ENCODE data around the gene POLR3A.

The POLR3A gene

DNA sequence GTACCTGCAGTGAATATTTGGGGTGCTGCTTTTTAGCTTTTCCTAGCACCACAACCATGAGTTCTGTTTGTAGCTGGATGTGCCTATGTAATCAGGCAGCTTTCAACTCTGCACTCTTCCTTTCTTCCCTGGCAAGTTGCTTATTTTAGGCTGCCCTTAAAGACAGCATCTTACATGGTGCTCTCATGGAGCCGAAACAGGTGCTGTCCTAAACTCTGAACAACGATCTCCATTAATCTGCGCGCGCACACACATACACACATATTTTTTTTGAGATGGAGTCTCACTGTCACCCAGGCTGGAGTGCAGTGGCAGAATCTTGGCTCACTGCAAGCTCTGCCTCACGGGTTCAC lies 13.4 kb upstream of the POLR3A start:
- ChIA-PET CTCF (interaction anchor here (0.8 kb wide), 1 partner anchor 1043 kb away, joined by 3 read pairs; no protein-coding TSS in a partner anchor), POLR2A (interaction anchor here (0.9 kb wide), 1 partner anchor 8 kb away, joined by 3 read pairs; no protein-coding TSS in a partner anchor)

GRCh38 chr10:78042058-78042751 lies 12.9 kb upstream of the POLR3A start:
- no peak for DNase-seq (ENCODE audit: low read depth, low spot score)
- no peak overlapping the region for H3K4me3 ChIP-seq (ENCODE audit: low read depth, low read length)
- ChIA-PET CTCF (interaction anchor here (0.8 kb wide), 1 partner anchor 1044 kb away, joined by 3 read pairs; no protein-coding TSS in a partner anchor), POLR2A (interaction anchor here (1.0 kb wide), 1 partner anchor 26 kb away, joined by 3 read pairs; no protein-coding TSS in a partner anchor)
- TF ChIP-seq CTCF (IDR thresholded peaks at IDR 0.05; ENCODE audit: insufficient read depth, low read length, missing control alignments), result no peak

More for the DNA sequence above, 13.4 kb upstream of the POLR3A start:
- no peak for DNase-seq (ENCODE audit: low read depth, low spot score)
- no peak for TF ChIP-seq CTCF (IDR thresholded peaks at IDR 0.05; ENCODE audit: insufficient read depth, low read length, missing control alignments)
- no peak overlapping the region for H3K4me3 ChIP-seq (ENCODE audit: low read depth, low read length)

DNA sequence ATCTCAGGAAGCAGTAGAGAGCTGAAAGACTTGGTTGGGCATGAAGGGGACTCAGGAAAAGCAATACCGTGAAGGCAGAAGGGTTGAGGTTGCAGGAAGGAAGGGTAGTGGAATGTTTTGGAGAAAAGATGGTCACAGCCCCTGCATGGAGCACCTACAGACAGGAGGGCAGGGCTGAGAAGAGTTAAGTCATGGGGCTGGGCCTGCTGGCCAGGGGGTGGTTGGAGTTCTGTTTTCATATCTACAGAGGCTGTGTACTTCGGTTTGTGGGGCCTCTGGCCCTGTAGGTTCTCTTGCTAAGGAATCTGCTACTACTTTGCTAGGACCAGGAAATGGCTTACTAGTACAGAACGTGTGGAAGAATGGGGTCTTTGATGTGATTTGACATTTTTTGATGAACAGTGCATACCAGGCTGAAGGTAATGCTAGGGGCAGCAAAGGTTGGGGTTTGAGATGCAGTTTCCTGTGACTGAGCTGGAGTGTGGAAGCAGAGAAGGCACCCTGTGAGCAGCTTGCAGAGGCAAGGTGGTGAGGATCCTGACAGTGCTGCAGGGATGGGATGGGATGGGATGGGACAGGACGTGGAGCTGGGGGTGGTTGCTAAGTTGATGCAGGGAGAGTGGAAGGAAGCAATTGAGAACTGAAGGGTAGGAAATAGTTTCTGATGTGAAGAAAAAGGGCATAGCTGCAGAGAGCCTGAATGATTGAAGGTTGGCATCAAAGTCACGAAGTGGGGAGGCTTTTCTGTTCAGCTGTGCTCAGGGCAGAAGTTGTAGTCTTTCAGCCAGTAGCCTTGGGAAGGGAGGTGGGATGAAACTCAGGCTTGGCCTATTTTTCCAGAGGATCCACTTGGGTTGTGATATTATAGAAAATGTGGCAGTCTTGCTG lies 12.1 kb upstream of the POLR3A start:
- no peak overlapping the region for H3K4me3 ChIP-seq (ENCODE audit: low read depth, low read length)
- POLR2A ChIA-PET, result interaction anchor here (0.7 to 1.0 kb wide), 2 partner anchors 12 to 25 kb away, joined by 3 read pairs; partner anchors contain the start of gene POLR3A
- no peak for TF ChIP-seq CTCF (IDR thresholded peaks at IDR 0.05; ENCODE audit: insufficient read depth, low read length, missing control alignments)
- no peak for DNase-seq (ENCODE audit: low read depth, low spot score)
- CTCF ChIA-PET, result no interaction called here

DNA sequence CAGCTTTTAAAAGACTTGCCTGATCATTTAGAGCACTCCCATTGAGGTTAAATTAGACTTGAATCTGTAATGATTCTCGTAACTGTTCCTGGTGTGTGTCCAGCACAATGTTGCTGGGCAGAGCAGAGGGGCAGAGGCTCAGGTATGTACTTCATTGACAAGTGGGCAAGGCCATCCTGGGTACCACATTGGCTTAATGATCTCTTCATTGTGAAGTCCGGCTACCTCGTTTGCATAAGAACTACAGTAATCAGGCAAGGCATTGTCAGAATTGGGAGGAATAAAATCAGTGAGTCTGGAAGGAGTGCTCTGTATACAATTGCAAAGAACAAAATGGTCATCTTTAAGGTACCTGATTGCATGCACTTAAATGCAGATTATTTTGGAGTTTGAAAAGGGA lies 10.4 kb upstream of the POLR3A start:
- POLR2A ChIA-PET, result no interaction called here
- no peak overlapping the region for H3K4me3 ChIP-seq (ENCODE audit: low read depth, low read length)
- DNase-seq (ENCODE audit: low read depth, low spot score), result no peak
- no peak for TF ChIP-seq CTCF (IDR thresholded peaks at IDR 0.05; ENCODE audit: insufficient read depth, low read length, missing control alignments)
- CTCF ChIA-PET, result interaction anchor here (1.0 to 5.5 kb wide), 3 partner anchors 7 to 119 kb away, joined by 3 to 49 read pairs (median 7); partner anchors contain the start of gene POLR3A

DNA sequence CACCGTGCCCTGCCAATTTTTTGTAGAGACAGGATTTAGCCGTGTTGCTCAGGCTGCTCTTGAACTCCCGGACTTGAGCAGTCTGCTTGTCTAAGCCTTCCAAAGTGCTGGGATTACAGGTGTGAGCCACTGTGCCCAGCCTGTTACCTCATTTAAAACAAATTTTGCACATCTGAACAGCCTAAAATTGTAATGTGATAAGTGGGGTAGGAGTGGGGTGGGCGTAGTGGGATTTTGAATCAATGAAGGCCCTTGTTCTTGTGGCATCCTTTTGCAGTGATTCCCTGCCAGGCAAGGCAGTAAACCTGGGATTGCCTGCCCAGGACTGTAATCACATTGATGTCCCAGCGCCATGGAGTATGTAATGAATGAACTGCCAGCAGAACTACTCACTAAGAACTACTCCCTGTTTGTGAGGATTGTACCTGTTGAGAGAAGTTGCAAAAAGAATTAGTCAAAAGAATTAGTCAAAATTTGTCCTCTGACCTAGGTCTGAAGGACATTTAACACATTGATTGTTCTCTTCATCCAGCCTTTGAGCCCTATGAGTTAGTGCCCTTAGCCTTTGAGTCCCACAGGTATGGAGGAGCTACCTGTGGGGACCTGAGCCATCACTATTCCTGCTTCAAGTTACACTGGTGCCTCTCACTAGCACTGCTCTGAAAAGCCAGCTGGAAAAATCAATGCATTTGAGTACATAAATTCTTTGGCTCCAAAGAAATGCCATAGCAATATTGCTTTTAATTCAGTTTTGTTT lies 9.7 kb upstream of the POLR3A start:
- DNase-seq (ENCODE audit: low read depth, low spot score), result no peak
- no peak overlapping the region for H3K4me3 ChIP-seq (ENCODE audit: low read depth, low read length)
- no peak for TF ChIP-seq CTCF (IDR thresholded peaks at IDR 0.05; ENCODE audit: insufficient read depth, low read length, missing control alignments)
- ChIA-PET POLR2A (no interaction called here), CTCF (interaction anchor here (1.0 to 5.5 kb wide), 3 partner anchors 8 to 119 kb away, joined by 3 to 49 read pairs (median 7); partner anchors contain the start of gene POLR3A)
